ENCODE data around the gene CGA.

- TF ChIP-seq ZNF274 (IDR thresholded peaks at IDR 0.05; ENCODE audit: low read depth, low read length) (no peak), YY1 (IDR thresholded peaks at IDR 0.05; ENCODE audit: insufficient read depth, insufficient read length) (no peak)
Observed at GRCh38 chr6:87082160-87082721, 12.7 kb downstream of the CGA start.
